Activated CD4-positive, alpha-beta T cell treated with anti-CD3 and anti-CD28 coated beads for 48 hours (primary cell): Measurements from ENCODE around the gene ROBO1.
"Not testable (repeated sequence)": the region's sequence is repeated elsewhere in the genome, so short reads cannot be mapped to it uniquely, and the experiment has no call there.

Experiments
- DNase-seq: peaks from one replicate; pipeline ENCODE4 v3.0.0-alpha.2; 2020

Gene ROBO1

GRCh38 chr3:78721771-78722543 is 1045.8 kb downstream of the ROBO1 start:
- no peak for DNase-seq

DNA sequence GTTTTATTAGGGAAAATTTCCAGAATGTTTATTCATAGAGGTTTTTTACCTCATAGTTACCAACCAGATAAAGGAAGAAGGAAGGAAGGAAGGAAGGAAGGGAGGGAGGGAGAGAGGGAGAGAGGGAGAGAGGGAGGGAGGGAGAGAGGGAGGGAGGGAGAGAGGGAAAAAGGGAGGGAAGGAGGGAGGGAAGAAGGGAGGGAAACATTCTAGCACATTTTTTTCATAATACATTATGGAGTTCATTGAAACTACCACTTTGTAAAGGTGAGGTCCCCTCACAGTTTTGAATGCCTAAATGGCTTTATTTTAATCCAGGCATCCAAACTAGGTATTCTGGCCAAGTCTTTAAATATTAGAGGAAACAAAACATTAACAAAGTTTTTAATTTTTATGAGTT is 1049.1 kb downstream of the ROBO1 start:
- DNase-seq, result no peak

- DNase-seq, result no peak
Observed at GRCh38 chr3:78717041-78717440, 1050.8 kb downstream of the ROBO1 start.

- DNase-seq, result no peak
Observed at GRCh38 chr3:78712941-78713340, 1054.9 kb downstream of the ROBO1 start.

DNA sequence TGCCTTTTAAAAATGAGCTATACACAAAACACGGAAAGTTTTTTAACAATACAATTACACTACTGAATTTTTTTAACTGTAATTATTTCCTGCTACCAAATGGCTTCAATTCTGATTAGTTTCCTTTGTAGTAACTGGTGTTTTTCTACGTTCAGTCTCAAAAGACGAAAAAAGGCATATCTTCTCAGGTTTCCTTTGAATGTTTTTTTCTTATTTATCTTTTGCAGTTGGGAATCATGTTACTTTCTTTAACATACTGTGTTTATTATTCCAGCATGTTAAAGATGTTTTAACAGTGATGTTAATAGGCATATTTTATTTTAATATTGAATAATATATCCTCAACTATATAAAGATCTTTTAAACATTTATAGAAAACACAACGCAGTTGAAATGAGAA is 1055.5 kb downstream of the ROBO1 start:
- no peak for DNase-seq

GRCh38 chr3:78708565-78709073 is 1059.2 kb downstream of the ROBO1 start:
- no peak for DNase-seq

DNA sequence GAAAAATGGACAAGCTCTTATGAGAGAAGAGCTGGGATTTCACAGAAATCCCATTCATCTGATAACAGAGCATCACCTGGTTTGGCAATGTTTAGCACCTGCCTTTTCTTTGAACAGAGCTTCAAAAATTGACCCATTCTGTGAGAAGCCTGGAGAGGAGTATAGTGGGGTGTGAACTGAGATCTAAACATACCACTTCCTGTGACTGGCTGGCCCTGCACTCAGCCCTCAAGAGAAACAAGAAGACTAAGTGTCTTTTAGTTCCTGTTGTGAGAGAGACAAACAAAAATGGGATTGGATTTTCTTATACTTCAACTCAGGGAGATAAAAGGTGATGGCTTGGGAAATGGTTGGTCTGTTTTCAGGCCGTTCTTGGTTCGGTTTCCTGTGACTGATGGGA is 1060.2 kb downstream of the ROBO1 start:
- DNase-seq, result no peak

GRCh38 chr3:78706906-78707523 is 1060.8 kb downstream of the ROBO1 start:
- DNase-seq, result no peak

DNA sequence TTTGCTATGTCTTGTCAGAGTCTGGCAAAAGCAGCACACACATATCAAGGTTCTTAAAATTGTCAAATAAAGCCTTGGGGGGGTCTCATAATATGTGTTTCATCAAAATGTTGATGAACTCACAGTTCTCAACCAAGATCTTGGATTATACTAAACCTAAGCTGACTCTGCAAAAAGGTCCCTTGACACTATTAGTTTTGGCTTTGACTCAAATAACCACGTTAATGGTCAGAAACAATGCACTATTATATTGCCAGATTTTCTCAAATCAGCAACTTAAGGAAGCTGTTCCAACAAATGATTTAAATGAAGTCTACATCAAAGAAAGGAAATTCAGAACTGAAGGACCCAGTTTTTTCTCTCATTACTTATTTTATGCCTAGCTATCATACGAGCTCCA is 1063.9 kb downstream of the ROBO1 start:
- DNase-seq, result no peak

- no peak for DNase-seq
Observed at GRCh38 chr3:78701537-78701936, 1066.3 kb downstream of the ROBO1 start.

GRCh38 chr3:78698431-78698830 is 1069.4 kb downstream of the ROBO1 start:
- no peak for DNase-seq

- DNase-seq, result no peak
Observed at GRCh38 chr3:78697426-78697825, 1070.4 kb downstream of the ROBO1 start.

- DNase-seq, result no peak
Observed at GRCh38 chr3:78690766-78691165, 1077.0 kb downstream of the ROBO1 start.

DNA sequence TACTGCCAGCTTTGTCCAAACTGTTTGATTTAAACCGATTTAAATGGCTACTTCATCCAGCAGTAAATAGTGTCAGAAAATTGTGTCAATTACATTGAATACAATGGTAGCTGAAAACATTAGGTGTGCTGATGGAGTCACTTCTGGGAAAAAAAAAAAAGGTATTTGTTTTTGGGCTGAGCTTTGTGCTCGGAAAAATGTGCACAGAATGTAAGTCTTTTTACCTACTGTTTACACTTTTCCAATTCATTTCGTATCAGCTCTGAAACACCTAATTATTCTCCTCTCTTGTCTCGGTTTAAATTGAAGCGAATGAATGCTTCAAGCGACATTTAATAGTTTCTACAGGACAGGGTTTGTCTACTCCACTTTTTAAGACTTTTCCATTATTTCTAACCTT is 1078.4 kb downstream of the ROBO1 start:
- no peak for DNase-seq

- DNase-seq, result no peak
Observed at GRCh38 chr3:78687520-78687919, 1080.3 kb downstream of the ROBO1 start.

DNA sequence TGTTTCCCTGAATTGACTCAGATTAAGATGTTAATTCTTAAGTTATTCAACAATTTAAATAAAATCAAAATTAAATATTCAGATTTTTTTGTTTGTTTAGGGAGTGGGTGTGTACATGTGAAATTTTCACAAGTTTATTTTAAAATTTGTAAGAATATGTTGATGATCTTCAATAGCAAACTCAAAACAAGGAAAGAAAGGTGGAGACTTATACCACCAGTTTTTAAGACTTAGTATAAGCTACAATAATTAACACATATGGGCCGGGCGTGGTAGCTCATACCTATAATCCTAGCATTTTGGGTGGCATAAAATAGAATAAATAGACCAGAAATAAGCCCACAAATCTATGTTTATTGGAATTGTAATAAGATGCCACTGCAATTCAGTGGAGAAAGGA is 1084.5 kb downstream of the ROBO1 start:
- no peak for DNase-seq

GRCh38 chr3:78675119-78675805 is 1092.5 kb downstream of the ROBO1 start:
- DNase-seq, result not testable (repeated sequence)

GRCh38 chr3:78670746-78671145 is 1097.1 kb downstream of the ROBO1 start:
- no peak for DNase-seq

DNA sequence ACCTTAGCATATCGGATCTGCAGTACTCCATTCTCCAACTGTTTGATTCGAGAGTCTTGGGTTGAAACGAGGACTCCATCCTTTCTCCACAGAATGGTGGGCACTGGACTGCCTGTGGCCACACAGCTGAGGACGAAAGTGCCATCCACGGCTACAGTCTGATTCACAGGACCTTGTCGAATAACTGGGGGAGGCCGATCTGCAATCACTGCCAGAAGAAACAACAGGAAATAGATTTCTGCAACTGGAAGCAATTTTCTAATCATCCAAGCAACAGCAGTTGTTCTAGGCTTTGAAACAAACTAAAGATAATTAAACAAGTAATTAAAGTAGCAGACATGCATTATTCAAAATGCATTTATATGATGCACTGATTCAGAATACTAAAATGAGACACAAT is 1097.7 kb downstream of the ROBO1 start:
- DNase-seq, result no peak

- DNase-seq, result no peak
Observed at GRCh38 chr3:78668302-78668701, 1099.5 kb downstream of the ROBO1 start.

DNA sequence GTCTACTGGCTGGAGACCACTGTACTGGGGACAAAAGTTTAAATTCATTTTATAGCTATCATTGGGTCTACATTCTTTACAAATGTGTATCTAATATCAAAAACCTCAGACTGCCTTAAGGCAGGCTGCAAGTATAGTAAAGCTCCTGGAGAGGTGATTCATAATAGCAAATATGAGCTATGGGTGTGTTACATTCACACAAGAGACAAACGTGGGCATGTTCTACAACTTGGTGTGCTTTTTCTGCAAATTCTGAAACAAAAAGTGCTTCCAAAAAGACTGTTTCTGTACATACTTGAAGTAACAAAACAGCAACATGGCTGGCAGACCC is 1101.4 kb downstream of the ROBO1 start:
- no peak for DNase-seq

- DNase-seq, result no peak
Observed at GRCh38 chr3:78665776-78666469, 1101.9 kb downstream of the ROBO1 start.

DNA sequence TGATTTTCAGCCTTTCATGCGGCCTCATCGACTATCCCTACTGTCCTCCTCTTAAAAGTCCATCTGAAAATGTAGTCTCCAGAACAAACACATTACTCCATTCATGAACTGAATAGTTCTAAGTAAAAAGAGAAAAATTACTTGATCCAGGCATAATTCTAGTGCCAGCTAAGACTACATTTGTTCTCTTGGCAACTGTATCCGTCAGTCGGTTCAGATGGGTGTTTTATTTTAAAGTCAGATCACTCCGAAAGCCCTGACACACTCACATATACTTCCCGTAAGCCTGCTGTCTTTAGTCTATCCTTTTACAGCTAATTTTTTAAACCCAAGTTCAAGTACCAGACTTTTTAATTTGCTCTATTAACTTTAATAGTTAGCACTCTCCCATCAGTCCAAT is 1102.7 kb downstream of the ROBO1 start:
- DNase-seq, result no peak

- DNase-seq, result no peak
Observed at GRCh38 chr3:78660957-78661356, 1106.8 kb downstream of the ROBO1 start.
